HUES48 (cell line): ENCODE measurements around the gene RPH3AL.
A peak's percentile ranks its signal among the peaks of the same experiment; 100 is the strongest.
"Not testable (repeated sequence)": the region's sequence is repeated elsewhere in the genome, so short reads cannot be mapped to it uniquely, and the experiment has no call there.

Source experiments
- H3K27ac ChIP-seq: one replicate; pipeline ENCODE4 v1.7.0; 2013; ENCODE audit warnings: low read depth, low read length, inconsistent platforms
- H3K27me3 ChIP-seq: 2 replicates; pipeline ENCODE4 v1.6.1; 2013; ENCODE audit warnings: mild to moderate bottlenecking, low read length; ENCODE audit not compliant: control insufficient read depth, insufficient read depth
- H3K36me3 ChIP-seq: 2 replicates; pipeline ENCODE4 v1.6.1; 2013; ENCODE audit warnings: low read length; ENCODE audit not compliant: control insufficient read depth, insufficient read depth
- H3K4me1 ChIP-seq: 2 replicates; pipeline ENCODE4 v1.6.1; 2013; ENCODE audit warnings: mild to moderate bottlenecking, low read length; ENCODE audit not compliant: control insufficient read depth, insufficient read depth
- H3K4me3 ChIP-seq: 2 replicates; pipeline ENCODE4 v1.5.1; 2013; ENCODE audit warnings: mild to moderate bottlenecking, low read depth, low read length
- H3K9ac ChIP-seq: 2 replicates; pipeline ENCODE4 v1.6.1; 2013; ENCODE audit warnings: mild to moderate bottlenecking, low read depth, low read length, moderate library complexity
- H3K9me3 ChIP-seq: 2 replicates; pipeline ENCODE4 v1.6.1; 2013; ENCODE audit warnings: low read length; ENCODE audit not compliant: control insufficient read depth, insufficient read depth

Gene RPH3AL

GRCh38 chr17:206484-206883 lies 146.1 kb downstream of the RPH3AL start:
- H3K4me3 ChIP-seq, H3K4me1 ChIP-seq, H3K9ac ChIP-seq, H3K36me3 ChIP-seq, H3K27me3 ChIP-seq, H3K27ac ChIP-seq, H3K9me3 ChIP-seq: not testable (repeated sequence)

DNA sequence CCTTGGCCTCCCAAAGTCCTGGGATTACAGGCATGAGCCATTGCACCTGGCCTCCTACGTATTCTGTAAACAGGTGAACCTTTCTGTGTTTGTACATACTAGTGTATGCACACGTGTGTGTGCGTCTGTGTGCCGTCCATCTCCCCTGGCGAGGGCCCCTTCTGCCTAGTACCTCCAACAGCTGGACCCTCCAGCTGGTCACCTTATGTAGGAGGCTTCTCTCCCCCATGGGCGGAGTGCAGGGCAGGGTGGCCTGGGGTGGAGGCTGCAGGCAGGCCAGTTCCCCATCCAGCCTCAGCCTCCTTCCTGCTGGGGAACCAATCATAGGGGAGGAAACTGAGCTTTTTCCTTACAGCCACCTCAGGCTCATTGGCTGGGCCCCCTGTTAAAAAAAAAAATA lies 146.8 kb downstream of the RPH3AL start:
- Histone ChIP-seq H3K27me3 (no peaks in the 10 kb centered on the region), H3K4me1 (no peaks in the 10 kb centered on the region), H3K9ac (no peak overlapping the region), H3K36me3 (no peaks in the 10 kb centered on the region), H3K9me3 (no peaks in the 10 kb centered on the region), H3K4me3 (no peak overlapping the region), H3K27ac (no peak overlapping the region)

DNA sequence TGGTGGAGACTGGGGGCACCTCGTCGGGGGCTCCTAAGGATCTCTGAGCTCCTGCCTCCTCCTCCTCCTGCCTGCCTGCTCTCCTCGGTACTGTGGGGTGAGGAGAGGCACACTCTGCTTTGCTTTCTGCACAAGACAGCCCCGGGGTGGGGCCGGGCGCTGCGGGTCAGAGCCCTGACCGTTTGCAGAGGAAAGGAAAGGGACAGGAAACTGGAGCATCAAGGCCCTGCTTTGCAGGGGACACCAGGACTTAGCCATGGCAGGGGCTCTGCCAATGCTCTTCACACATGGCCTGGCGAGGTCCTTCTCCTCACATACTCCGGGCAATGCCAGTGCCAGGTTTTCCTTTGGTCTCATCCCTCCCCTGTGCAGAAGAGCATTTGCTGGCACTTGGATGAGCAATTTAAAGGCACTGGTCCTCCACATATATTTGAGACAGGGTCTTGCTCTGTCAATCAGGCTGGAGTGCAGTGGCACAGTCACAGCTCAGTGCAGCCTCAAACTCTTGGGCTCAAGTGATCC lies 147.4 kb downstream of the RPH3AL start:
- H3K4me1 ChIP-seq = peaks cover 5% of the 10 kb centered on the region; the same call in 1 of the 2 replicates
- no peaks in the 10 kb centered on the region for H3K36me3 ChIP-seq
- no peak overlapping the region for H3K9ac ChIP-seq
- H3K9me3 ChIP-seq = no peaks in the 10 kb centered on the region
- no peak overlapping the region for H3K4me3 ChIP-seq
- H3K27me3 ChIP-seq = no peaks in the 10 kb centered on the region
- no peak overlapping the region for H3K27ac ChIP-seq

DNA sequence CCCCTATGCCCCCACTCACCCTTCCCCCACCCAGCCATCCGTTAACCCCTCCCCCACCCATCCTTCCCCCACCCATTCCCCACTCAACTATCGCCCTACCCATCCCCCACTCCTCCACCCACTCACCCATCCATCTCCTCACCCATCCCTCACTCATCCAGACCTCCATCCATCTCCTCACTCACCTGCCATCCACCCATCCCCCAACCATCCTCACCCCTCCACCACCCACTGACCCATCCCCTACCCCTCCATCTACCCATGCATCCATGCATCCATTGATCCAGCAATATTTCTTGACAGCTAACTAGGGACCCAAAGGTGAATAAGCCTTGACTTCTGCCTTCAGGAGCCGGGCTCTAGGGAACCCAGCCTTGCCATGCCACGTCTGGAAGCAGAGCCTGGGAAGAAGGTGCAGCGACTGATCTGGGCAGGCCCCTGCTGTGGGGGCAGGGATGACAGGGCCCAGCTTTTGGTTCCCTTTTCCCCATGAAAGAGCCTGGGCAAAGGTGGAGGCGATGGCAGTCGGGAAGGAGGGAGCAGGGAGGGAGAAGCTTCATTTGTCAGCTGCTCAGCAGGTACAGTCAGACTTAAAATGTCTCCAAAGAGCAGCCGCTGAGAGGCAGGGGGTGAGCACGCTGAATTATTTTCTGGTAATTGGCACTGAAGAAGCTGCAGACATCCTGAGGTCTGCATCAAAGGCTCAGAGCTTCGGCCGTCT lies 148.0 kb downstream of the RPH3AL start:
- H3K27me3 ChIP-seq = no peaks in the 10 kb centered on the region
- H3K27ac ChIP-seq = no peak overlapping the region
- H3K4me3 ChIP-seq = no peak overlapping the region
- no peak overlapping the region for H3K9ac ChIP-seq
- H3K4me1 ChIP-seq = peaks cover 5% of the 10 kb centered on the region; the same call in 1 of the 2 replicates
- H3K9me3 ChIP-seq = no peaks in the 10 kb centered on the region
- no peaks in the 10 kb centered on the region for H3K36me3 ChIP-seq

DNA sequence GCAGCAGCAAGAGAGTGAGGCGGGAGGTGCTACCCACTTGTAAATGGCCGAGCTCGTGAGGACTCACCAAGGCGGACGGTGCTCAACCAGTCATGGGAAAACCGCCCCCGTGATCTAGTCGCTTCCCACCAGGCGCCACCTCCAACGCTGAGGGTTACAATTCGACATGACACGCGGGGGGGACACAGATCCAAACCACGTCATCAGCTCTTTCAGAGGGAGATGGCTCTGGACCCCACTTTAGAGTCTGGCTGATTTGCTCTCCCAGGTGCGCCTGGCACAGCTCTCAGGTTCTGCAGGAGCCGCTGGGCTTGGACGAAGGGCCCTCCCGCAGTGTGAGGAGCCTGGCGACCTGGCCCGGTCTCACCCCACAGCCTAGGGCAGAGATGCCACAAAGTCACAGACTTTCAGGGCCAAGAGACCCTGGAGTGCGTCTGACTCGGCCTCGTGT lies 150.1 kb downstream of the RPH3AL start:
- no peaks in the 10 kb centered on the region for H3K27me3 ChIP-seq
- peaks cover 5% of the 10 kb centered on the region; the same call in 1 of the 2 replicates for H3K4me1 ChIP-seq

GRCh38 chr17:201736-202135 lies 150.9 kb downstream of the RPH3AL start:
- not testable (repeated sequence) for H3K4me3 ChIP-seq, H3K4me1 ChIP-seq, H3K27ac ChIP-seq, H3K27me3 ChIP-seq, H3K9me3 ChIP-seq, H3K9ac ChIP-seq, H3K36me3 ChIP-seq

More for the DNA sequence above, 150.1 kb downstream of the RPH3AL start:
- Histone ChIP-seq H3K36me3 (no peaks in the 10 kb centered on the region), H3K9me3 (no peaks in the 10 kb centered on the region), H3K27ac (no peak overlapping the region), H3K9ac (no peak overlapping the region), H3K4me3 (no peak overlapping the region)

DNA sequence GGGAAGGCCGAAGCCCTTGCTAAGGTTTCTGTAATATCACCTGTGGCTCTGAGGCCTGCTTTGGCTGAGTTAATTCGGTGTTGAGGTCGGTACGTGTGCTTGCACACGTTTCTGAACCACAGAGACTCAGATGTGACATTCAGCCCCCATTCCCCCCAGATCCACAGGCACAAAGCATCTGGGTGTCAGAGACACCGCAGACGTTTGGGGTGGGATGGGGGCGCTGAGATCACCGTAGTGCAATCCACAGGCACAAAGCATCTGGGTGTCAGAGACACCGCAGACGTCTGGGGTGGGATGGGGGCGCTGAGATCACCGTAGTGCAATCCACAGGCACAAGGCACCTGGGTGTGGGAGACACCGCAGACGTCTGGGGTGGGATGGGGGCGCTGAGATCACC lies 151.3 kb downstream of the RPH3AL start:
- H3K9ac ChIP-seq, H3K27ac ChIP-seq, H3K9me3 ChIP-seq, H3K36me3 ChIP-seq, H3K27me3 ChIP-seq, H3K4me1 ChIP-seq, H3K4me3 ChIP-seq: not testable (repeated sequence)

- Histone ChIP-seq H3K4me1 (peaks cover 9% of the 10 kb centered on the region; the same call in 1 of the 2 replicates), H3K9me3 (no peaks in the 10 kb centered on the region), H3K4me3 (no peak overlapping the region), H3K27me3 (no peaks in the 10 kb centered on the region), H3K27ac (no peak overlapping the region), H3K9ac (no peak overlapping the region), H3K36me3 (no peaks in the 10 kb centered on the region)
Observed at GRCh38 chr17:200586-200985, 152.0 kb downstream of the RPH3AL start.

- Histone ChIP-seq H3K27me3 (no peaks in the 10 kb centered on the region), H3K9ac (no peak overlapping the region), H3K9me3 (no peaks in the 10 kb centered on the region), H3K4me3 (no peak overlapping the region), H3K36me3 (no peaks in the 10 kb centered on the region), H3K4me1 (peaks cover 9% of the 10 kb centered on the region; the same call in 1 of the 2 replicates), H3K27ac (no peak overlapping the region)
Observed at GRCh38 chr17:199806-200545, 152.6 kb downstream of the RPH3AL start.

DNA sequence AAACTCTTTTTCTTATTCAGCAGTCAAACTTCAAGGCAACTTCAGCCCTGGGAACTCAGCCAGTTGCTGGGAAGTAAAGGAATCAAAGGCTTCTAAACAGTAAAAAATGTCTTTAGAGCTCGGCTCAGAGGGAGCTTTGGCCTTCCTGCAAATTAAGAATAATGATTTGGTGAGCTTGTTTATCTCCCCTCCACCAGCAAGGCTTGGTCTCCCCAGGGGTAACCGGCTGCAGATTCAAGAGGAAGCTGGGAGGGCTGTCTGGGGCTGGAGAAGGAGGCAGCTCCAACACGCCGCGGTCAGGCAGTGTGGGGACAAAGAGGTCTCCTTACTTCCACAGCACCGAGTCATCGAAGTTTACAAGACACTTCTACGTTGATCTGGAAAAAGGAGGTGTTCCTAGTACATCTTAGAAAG lies 153.4 kb downstream of the RPH3AL start:
- Histone ChIP-seq H3K9ac (no peak overlapping the region), H3K36me3 (no peaks in the 10 kb centered on the region), H3K27ac (peak overlapping the region; percentile 49), H3K4me1 (peaks cover 9% of the 10 kb centered on the region; the same call in 1 of the 2 replicates), H3K4me3 (no peak overlapping the region), H3K27me3 (no peaks in the 10 kb centered on the region), H3K9me3 (no peaks in the 10 kb centered on the region)

DNA sequence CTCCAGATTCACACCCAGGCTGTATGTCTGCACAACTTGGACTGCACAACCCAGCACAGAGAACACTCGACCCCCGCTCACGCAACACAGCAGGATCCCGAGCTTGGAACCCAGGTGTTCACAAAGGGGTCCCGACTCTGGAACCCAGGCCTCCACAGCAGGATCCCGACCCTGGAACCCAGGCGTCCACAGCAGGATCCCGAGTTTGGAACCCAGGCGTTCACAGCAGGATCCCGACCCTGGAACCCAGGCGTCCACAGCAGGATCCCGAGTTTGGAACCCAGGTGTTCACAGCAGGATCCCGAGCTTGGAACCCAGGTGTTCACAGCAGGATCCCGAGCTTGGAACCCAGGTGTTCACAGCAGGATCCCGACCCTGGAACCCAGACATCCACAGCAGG lies 154.4 kb downstream of the RPH3AL start:
- not testable (repeated sequence) for H3K4me3 ChIP-seq, H3K9ac ChIP-seq, H3K9me3 ChIP-seq, H3K4me1 ChIP-seq, H3K27ac ChIP-seq, H3K27me3 ChIP-seq, H3K36me3 ChIP-seq
